DND-41 (cell line): ENCODE measurements around the gene ERF.

Experiments
- ATAC-seq: fragments of 200-7000 bp; cut with Tn5 transposase; 3 replicates; pipeline ENCODE4 v1.9.1; 2021; ENCODE audit warnings: low read depth; ENCODE audit not compliant: insufficient read depth
- DNase-seq: peaks from one replicate; pipeline ENCODE4 v3.0.0-alpha.2; 2020
- H2AFZ ChIP-seq: 2 replicates; pipeline ENCODE4 v1.6.0; 2012; ENCODE audit warnings: low read depth, low read length
- H3K27ac ChIP-seq: 2 replicates; pipeline ENCODE4 v1.5.1; 2012; ENCODE audit warnings: low read length, inconsistent platforms
- H3K27me3 ChIP-seq: fragments of 200-600 bp; sonication (generic); 2 replicates; pipeline ENCODE4 v1.6.0; 2012; ENCODE audit warnings: low read length, mild to moderate bottlenecking, inconsistent platforms; ENCODE audit not compliant: insufficient read depth, poor library complexity
- H3K36me3 ChIP-seq: 2 replicates; pipeline ENCODE4 v1.5.1; 2012; ENCODE audit warnings: low read length, inconsistent platforms; ENCODE audit not compliant: insufficient read depth
- H3K4me1 ChIP-seq: 2 replicates; pipeline ENCODE4 v1.5.1; 2012; ENCODE audit warnings: mild to moderate bottlenecking, low read length; ENCODE audit not compliant: insufficient read depth
- H3K4me2 ChIP-seq: 2 replicates; pipeline ENCODE4 v1.6.0; 2012; ENCODE audit warnings: mild to moderate bottlenecking, moderate library complexity, low read length, inconsistent platforms; ENCODE audit not compliant: insufficient read depth
- H3K4me3 ChIP-seq, 2 experiments: fragments of 200-600 bp in 1 of 2; shearing (Covaris generic) in 1 of 2; 2 replicates each; pipeline ENCODE4 v1.5.1; 2012 to 2016; ENCODE audit warnings: inconsistent platforms in 2 of 2, low read length in 2 of 2, mild to moderate bottlenecking in 2 of 2, low read depth in 1 of 2, moderate library complexity in 1 of 2
- H3K79me2 ChIP-seq: 2 replicates; pipeline ENCODE4 v1.6.0; 2012; ENCODE audit warnings: low read length, inconsistent platforms; ENCODE audit not compliant: insufficient read depth
- H3K9ac ChIP-seq: 2 replicates; pipeline ENCODE4 v1.6.0; 2012; ENCODE audit warnings: low read depth, mild to moderate bottlenecking, inconsistent platforms, low read length, moderate library complexity
- H3K9me3 ChIP-seq: 2 replicates; pipeline ENCODE4 v1.5.1; 2012; ENCODE audit warnings: low read length, moderate library complexity, mild to moderate bottlenecking, inconsistent platforms; ENCODE audit not compliant: insufficient read depth, severe bottlenecking
- H4K20me1 ChIP-seq: 2 replicates; pipeline ENCODE4 v1.6.0; 2012; ENCODE audit warnings: low read length; ENCODE audit not compliant: insufficient read depth
- EZH2 ChIP-seq: IDR thresholded peaks from 3 replicates; pipeline ENCODE4 v1.6.1; 2012; ENCODE audit warnings: borderline replicate concordance, low read depth, mild to moderate bottlenecking, moderate library complexity, low read length, inconsistent platforms; ENCODE audit not compliant: severe bottlenecking
- TF ChIP-seq, protein P1 (sequence below): IDR thresholded peaks from 2 replicates; pipeline ENCODE4 v1.5.1; 2012; ENCODE audit warnings: borderline replicate concordance, low read length, moderate library complexity, mild to moderate bottlenecking; ENCODE audit not compliant: poor library complexity, severe bottlenecking; ENCODE audit errors: extremely low read depth

Gene ERF

DNA sequence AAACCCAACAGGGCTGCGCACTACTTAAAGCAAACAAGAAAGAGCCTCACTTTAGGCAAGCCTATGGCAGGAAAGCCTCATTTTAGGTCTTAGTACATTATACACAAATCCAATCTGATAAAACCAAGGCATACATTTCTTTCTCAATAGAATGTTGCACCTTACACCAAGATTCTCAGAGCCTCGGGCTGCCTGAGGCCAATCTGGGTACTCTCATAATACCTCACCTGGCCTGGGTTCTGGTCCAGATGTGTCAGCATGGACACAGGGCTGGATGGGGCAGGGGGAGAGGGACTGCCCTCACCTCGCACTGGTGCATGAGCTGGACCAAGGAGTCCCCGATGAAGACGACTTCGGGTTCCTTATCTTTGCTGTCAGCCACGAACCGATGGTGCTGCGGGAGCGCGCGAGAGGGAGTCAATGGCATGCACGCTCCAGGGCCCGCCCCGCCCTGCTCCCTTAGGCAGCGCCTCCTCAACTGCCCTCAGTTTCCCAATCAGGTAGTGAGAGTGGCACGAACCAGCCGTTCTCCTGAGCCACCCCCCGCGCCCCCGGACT lies 46.8 kb upstream of the ERF start, which contains the start of gene PRR19:
PRR19 (plus strand) TSS at position 487 of the 558 bp plus-strand sequence. CDS start 7,453 bp downstream, outside the sequence.
- Histone ChIP-seq H3K36me3 (peaks cover 12% of the 10 kb centered on the region), H3K79me2 (peaks cover 15% of the 10 kb centered on the region), H3K4me3 (peak within 1 kb of the TSS; percentile 58 to 96), H3K4me2 (peak within 1 kb of the TSS; percentile 96), H2AFZ (peak within 1 kb of the TSS; percentile 100), H3K27ac (peak within 1 kb of the TSS; percentile 91), H3K9ac (peak within 1 kb of the TSS; percentile 91), H4K20me1 (peaks cover 4% of the 10 kb centered on the region; the same call in 1 of the 2 replicates), H3K9me3 (no peaks in the 10 kb centered on the region), H3K27me3 (no peaks in the 10 kb centered on the region), H3K4me1 (peaks cover 29% of the 10 kb centered on the region)
- TF ChIP-seq EZH2, result no peak
- TF ChIP-seq, protein P1, sequence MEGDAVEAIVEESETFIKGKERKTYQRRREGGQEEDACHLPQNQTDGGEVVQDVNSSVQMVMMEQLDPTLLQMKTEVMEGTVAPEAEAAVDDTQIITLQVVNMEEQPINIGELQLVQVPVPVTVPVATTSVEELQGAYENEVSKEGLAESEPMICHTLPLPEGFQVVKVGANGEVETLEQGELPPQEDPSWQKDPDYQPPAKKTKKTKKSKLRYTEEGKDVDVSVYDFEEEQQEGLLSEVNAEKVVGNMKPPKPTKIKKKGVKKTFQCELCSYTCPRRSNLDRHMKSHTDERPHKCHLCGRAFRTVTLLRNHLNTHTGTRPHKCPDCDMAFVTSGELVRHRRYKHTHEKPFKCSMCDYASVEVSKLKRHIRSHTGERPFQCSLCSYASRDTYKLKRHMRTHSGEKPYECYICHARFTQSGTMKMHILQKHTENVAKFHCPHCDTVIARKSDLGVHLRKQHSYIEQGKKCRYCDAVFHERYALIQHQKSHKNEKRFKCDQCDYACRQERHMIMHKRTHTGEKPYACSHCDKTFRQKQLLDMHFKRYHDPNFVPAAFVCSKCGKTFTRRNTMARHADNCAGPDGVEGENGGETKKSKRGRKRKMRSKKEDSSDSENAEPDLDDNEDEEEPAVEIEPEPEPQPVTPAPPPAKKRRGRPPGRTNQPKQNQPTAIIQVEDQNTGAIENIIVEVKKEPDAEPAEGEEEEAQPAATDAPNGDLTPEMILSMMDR, result no peak
- no peak for DNase-seq
- ATAC-seq, result peak; percentile 46

DNA sequence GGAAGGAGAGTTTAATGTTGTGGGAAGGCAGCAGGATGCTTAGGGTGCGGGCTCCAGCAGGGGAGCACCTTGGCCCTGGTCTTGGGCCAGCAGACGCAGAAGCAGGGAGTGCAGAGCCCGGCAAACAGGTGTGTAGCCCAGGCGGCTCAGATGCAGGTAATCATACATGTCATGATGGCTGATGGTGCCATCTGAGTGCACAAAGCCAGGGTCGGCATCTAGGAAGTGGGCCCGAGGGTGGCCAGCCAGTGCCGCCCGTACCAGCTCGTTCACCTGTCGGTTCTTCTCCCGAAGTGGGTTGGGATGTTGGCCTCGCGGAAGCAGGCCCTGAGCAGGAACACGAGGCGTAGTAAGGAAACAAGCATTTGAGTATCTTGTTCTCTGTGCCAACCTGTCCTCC lies 42.1 kb upstream of the ERF start:
- Histone ChIP-seq H3K4me3 (no peak overlapping the region), H2AFZ (no peak overlapping the region), H3K4me2 (no peak overlapping the region), H3K9me3 (no peaks in the 10 kb centered on the region), H3K9ac (no peak overlapping the region), H3K36me3 (peaks cover 56% of the 10 kb centered on the region), H3K4me1 (peaks cover 14% of the 10 kb centered on the region), H3K27me3 (no peaks in the 10 kb centered on the region), H3K27ac (no peak overlapping the region), H4K20me1 (peaks cover 16% of the 10 kb centered on the region), H3K79me2 (peaks cover 12% of the 10 kb centered on the region)
- DNase-seq (no peak), ATAC-seq (no peak)
- TF ChIP-seq, protein P1, result no peak
- TF ChIP-seq EZH2, result no peak

DNA sequence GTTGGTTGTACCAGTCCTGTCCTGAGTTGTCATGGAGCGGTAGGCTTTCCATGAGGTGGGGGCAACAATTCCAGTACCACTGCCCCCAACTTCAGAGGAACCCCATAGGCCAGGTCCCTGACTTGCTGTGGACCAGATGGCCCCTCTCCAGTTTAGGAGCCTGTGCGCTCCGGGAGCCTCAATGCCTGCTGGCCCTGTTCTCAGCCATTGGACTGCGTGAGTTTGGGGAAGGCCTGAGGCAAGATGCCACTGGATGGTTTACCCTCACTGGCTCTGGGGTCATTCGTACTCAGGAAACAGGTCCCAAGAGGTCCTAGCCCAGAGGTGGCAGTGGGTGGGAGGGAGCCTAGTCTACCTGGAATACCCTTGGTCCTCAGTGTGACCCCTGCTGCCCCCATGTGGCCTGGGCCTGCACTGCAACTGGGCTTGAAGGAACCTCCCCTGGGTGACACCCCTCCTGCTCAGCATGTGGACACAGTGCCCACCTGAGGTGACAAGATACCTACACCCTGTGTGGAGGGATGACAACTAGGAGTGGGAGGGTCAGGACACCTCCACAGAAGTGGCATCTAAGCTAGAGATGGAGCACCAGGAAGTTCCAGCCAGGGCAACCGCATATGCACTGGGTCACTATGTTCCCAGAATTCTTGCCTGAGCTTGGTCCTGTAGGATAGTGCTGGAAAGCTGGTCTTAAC lies 41.0 kb upstream of the ERF start:
- H3K9me3 ChIP-seq, result no peaks in the 10 kb centered on the region
- no peak overlapping the region for H2AFZ ChIP-seq
- H3K4me1 ChIP-seq, result peaks cover 3% of the 10 kb centered on the region
- H3K79me2 ChIP-seq, result peaks cover 1% of the 10 kb centered on the region; the same call in 1 of the 2 replicates
- DNase-seq, result peak; percentile 86
- H3K4me3 ChIP-seq, result no peak overlapping the region
- TF ChIP-seq, protein P1, result peak; percentile 99
- no peak for TF ChIP-seq EZH2
- H3K27ac ChIP-seq, result no peak overlapping the region
- H3K27me3 ChIP-seq, result no peaks in the 10 kb centered on the region
- H3K4me2 ChIP-seq, result no peak overlapping the region
- H4K20me1 ChIP-seq, result peaks cover 25% of the 10 kb centered on the region
- no peak overlapping the region for H3K9ac ChIP-seq
- H3K36me3 ChIP-seq, result peaks cover 67% of the 10 kb centered on the region
- peak; percentile 82 for ATAC-seq
